Glomerular endothelial cell (primary cell): Measurements from ENCODE around the gene NT5DC2. TPM values are rescaled to one million over a fixed set of nuclear protein-coding genes. Genes with fewer than 3 reads are reported as not detected.

Source experiments
- DNase-seq: peaks from one replicate; pipeline ENCODE4 v3.0.0-alpha.2; 2011; ENCODE audit warnings: low read depth, low spot score; ENCODE audit errors: extremely low read depth
- total RNA-seq: library from RNA; depleted of rRNA; stranded (reverse); fragments of >200 nt; gene quantifications from 2 replicates; pipeline ENCODE4 v1.2.3, GENCODE V29; 2015

The NT5DC2 gene
- total RNA-seq, 1 donor from 2014 or later: 228 TPM

DNA sequence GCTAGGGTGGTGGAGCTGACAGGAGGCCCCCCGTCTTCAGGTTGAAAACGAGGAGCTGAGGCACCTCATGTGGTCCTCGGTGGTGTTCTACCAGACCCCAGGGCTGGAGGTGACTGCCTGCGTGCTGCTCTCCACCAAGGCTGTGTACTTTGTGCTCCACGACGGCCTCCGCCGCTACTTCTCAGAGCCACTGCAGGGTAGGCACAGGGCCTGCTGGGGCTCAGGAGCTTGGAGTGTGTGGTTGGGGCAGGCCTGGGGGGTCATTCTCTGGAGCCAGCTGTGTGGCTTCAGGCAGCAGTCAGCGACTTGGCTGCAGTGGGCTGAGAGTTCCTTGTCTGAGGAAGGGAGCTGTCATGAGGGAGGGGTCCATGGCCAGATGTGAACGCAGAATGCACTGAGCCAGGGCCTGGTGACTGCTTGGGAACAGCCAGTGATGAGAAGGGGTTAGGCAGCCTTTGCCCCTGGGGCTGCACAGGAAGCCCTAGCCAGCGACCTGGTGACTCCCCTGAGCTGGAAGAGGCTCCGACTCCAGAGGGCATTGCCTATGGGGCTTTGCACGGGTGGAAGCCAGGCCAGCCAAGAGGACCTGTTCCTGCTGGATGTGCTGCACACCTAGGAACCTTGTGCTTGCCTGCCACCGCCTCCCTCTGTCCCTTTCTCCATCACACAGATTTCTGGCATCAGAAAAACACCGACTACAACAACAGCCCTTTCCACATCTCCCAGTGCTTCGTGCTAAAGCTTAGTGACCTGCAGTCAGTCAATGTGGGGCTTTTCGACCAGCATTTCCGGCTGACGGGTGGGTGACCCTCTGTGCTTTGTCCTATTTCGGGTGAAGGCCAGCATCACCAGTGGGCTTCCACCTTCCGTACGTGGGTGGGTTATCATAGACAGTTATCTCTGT, 43.4 kb downstream of the NT5DC2 start:
- no peak for DNase-seq

DNA sequence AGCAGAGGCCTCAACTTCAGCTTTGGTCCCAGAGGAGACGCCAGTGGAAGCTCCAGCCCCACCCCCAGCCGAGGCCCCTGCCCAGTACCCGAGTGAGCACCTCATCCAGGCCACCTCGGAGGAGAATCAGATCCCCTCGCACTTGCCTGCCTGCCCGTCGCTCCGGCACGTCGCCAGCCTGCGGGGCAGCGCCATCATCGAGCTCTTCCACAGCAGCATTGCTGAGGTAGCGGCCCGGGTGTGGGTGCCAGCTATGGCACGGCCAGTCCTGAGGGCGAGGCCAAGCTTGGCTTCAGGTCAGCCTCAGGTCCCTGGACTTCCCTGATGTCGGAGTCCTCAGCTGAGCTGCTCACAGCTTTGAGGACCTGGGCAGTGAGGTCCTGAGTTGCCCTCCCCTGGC, 44.2 kb downstream of the NT5DC2 start:
- no peak for DNase-seq

DNA sequence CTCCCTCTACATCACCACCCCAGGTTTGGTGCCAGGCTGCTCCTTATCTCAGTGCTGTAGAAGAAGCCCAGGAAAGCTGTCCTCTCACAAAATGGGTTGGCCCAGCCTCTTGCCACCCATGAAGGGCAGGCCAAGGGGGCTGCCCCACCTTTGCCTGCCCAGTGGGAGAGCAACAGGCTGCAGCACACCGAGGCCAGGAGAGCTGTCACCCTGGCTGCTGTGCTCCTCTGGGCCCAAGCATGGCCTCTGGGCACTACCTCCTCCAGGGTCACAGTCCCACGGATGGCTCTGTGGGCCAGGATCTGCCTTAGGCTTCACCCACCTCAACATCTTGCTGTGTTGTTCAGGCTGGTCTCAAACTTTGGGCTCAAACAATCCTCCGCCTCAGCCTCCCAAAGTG, 44.9 kb downstream of the NT5DC2 start:
- no peak for DNase-seq

DNA sequence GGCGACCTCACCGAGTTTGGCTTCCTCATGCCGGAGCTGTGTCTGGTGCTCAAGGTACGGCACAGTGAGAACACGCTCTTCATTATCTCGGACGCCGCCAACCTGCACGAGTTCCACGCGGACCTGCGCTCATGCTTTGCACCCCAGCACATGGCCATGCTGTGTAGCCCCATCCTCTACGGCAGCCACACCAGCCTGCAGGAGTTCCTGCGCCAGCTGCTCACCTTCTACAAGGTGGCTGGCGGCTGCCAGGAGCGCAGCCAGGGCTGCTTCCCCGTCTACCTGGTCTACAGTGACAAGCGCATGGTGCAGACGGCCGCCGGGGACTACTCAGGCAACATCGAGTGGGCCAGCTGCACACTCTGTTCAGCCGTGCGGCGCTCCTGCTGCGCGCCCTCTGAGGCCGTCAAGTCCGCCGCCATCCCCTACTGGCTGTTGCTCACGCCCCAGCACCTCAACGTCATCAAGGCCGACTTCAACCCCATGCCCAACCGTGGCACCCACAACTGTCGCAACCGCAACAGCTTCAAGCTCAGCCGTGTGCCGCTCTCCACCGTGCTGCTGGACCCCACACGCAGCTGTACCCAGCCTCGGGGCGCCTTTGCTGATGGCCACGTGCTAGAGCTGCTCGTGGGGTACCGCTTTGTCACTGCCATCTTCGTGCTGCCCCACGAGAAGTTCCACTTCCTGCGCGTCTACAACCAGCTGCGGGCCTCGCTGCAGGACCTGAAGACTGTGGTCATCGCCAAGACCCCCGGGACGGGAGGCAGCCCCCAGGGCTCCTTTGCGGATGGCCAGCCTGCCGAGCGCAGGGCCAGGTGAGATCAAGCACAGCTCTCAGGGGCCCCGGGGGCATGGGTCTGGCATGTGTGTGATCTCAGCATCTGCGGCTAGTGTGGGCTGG, 45.6 kb downstream of the NT5DC2 start:
- DNase-seq: no peak

DNA sequence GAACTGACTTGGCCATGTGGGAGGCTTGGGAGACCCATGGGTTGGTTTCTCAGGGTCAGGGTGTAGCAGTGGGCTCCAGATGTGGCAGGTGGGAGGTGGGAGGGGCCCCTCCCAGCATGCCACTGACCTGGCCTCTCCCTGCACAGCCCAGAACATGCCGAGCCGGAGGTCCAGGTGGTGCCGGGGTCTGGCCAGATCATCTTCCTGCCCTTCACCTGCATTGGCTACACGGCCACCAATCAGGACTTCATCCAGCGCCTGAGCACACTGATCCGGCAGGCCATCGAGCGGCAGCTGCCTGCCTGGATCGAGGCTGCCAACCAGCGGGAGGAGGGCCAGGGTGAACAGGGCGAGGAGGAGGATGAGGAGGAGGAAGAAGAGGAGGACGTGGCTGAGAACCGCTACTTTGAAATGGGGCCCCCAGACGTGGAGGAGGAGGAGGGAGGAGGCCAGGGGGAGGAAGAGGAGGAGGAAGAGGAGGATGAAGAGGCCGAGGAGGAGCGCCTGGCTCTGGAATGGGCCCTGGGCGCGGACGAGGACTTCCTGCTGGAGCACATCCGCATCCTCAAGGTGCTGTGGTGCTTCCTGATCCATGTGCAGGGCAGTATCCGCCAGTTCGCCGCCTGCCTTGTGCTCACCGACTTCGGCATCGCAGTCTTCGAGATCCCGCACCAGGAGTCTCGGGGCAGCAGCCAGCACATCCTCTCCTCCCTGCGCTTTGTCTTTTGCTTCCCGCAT, 46.4 kb downstream of the NT5DC2 start:
- no peak for DNase-seq

DNA sequence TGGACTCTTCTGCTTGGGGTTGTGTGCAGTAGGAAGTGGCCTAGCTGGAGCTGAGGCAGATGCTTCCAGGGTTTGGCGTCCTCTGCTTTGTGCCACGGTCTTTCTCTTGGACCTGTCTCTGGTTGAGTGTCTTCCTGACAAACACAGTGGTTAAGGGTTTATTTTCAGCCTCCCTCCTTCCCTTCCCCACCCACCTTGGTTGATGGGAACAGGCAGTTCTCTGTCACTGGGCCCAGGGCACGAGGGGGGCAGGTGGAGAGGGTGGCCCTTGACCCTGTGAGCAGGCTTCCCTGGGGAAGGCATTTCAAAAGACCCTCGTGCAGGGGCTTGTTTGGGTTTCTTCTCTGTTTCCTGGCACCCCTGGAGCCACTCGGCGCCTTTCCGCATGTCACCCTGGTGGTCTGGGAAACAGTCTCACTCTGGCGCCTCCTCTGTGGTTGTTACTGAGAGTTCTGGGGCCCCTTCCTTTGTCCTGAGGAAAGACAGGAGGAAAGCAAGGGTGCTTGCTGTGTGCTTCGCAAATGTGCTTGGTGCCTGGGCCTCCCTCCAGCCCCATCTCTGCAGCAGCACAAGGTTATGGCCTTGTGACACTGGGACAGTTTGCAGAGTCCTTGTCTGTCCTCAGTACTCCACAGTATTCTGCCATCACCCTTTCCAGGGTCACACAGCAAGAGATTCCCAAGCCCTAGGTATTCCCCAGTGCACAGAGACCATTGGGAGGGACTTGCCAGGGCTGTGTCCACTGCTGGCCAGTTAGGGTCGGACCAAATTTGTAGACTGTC, 48.8 kb downstream of the NT5DC2 start:
- DNase-seq: no peak

DNA sequence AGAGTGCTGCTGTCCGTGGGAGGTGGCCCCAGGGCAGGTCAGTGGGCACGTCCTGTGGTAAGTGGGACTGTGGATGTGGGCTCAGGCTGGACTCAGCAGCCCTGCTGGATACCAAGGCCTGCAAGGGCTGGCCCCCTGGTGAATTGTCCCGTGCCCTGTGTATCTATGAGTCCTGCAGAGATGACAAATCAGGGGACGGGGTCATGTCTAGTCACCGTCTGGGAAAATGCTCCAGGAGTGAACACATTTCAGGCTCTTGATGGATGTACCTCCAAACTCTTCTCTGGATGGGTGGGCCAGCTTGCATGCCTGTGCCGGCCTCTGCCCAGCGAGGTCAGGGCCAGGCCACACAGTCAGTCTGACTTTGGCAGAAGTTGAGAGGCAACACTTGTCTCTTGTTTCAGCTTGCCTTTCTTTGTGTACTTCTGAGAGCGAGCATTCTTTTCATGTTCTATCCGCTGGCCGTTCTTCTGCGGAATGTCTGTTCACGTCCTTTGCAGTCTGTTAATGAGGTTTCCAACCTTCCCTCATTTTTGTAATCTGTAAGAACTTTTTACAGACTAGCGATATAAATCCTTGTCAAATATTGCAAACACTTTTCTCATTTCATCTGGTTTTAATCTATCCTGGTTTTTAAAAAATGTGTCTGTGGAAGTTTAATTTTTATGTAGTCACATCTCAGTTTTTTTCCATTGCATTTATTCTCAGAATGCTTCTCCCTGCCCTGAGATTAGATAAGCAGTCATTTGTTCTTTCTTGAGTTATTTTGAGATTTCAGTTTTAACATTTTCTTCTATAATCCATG, 49.9 kb downstream of the NT5DC2 start:
- no peak for DNase-seq

DNA sequence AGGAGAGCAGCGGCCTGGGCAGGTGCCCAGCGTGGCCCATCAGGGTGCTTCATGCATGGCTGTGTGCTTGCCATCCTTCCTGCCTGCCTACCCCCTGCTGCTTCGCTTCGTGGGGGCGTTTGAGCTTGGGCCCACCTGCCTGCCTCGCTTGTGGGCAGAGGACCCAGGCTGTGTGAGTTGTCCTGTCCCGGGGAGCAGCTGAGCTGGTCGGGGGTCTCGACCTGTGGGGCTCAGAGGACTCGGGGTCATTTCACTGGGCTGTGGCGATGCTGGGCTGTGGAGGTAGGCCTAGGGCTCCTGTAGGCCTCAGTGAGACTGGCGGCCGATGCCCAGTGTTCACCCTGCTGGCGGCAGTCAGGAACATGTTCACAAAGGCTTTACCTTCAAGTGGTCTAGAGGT, 50.6 kb downstream of the NT5DC2 start:
- DNase-seq: no peak

DNA sequence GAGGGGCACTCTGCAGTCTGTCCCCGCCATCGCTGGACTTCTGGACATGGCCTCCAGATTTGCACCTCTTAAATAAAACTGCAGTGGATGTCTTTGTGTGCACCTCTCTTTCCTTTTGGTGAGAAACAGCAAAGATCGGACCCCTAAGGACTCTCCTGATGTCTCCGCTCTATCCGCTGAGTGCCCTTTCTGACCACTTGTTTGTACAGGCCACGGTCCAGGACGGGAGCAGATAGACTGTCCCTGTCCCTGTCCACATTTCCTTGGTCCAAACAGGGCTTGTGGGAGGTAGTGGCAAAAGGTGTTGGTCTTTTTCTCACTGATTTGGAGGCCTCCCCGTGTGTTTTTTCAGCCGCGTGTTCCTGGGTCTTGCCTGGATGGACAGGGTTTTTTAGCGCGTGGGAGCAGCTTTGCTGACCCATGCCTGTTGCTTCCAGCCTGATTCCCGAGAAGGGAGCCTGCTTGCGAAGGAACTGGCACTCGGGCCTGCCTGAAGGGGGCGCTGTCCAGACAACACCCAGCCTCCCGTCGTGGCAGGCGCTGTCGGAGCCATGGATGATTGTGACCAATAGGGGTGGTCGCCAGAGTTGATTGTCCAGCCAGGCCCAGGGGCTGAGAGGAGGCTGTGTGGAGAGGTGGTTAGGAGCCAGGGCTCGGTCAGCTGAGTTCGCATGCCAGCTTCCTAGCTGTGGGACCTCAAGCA, 51.7 kb downstream of the NT5DC2 start:
- no peak for DNase-seq

DNA sequence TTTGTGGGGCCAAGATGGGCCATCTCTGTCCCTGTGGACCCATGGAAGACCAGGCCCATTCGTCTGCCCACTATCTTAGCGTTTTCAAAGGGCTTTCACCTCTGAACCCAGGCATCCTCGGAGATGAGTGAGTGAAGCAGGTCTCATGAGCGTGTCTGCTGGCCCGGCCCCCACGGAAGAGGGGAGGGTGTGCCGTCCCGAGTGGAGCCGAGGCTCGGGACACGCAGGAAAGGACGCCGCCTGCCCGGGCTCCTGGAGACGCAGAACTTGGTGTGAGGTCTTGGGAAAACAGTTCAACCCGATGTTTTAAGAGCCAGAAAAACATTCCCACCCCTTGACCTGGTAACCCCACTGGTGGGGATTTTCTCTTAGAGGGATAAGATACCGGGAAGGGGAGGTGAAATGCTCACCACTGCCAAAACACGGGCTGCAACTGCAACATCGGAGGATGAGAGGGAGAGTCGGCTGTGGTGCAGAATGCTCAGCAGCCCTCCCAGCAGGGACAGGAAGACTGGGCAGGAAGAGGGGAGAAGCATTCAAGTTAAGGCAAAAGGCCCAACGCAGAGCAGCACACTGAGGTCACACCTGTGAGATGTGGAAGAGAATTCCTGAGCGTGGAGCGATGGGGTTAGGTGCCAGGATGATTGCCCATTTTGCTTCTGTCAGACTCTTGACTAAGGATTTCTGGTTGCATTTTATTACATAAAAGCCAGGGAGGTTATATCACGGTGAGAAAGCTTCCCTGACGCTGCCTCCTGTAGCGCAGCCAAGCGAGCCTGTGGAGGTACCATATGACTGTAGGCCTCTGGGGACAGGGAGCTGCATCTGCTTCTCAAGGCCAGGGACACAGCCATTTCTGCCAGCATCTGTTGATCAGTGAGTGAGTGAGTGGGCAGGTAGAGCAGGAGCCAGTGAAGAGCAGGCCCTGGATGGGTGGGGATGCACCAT, 52.6 kb downstream of the NT5DC2 start:
- no peak for DNase-seq

DNA sequence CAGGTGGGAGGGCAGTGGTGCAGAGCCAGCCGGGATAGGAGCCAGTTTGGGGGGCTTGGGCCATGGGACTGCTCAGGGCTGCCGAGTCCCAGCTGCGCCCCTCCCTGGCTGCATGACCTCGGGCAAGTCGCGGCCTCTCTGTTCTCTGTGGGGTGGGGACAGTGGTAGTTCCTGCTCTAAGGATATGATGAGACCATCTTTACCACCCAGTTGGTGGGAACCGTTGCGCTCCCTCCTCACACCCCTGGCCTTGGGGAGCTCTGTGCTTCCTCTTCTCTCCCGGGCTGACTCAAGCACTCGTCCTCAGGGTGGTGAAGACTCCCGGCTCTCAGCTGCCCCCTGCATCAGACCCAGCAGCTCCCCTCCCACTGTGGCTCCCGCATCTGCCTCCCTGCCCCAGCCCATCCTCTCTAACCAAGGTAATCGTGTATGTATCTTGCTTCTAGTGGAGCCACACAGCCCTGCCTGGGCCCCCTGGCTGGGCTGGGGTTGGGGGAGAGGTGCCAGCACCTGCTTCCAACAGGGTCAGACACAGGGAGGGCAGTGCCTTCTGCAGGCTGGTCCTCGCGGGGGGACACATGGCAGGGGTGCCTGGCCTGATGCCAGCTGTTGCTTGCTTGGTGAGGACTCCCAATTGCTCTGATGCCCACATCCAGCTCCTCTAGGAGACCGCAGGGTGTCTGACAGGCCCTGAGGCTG, 53.6 kb downstream of the NT5DC2 start:
- DNase-seq: no peak

DNA sequence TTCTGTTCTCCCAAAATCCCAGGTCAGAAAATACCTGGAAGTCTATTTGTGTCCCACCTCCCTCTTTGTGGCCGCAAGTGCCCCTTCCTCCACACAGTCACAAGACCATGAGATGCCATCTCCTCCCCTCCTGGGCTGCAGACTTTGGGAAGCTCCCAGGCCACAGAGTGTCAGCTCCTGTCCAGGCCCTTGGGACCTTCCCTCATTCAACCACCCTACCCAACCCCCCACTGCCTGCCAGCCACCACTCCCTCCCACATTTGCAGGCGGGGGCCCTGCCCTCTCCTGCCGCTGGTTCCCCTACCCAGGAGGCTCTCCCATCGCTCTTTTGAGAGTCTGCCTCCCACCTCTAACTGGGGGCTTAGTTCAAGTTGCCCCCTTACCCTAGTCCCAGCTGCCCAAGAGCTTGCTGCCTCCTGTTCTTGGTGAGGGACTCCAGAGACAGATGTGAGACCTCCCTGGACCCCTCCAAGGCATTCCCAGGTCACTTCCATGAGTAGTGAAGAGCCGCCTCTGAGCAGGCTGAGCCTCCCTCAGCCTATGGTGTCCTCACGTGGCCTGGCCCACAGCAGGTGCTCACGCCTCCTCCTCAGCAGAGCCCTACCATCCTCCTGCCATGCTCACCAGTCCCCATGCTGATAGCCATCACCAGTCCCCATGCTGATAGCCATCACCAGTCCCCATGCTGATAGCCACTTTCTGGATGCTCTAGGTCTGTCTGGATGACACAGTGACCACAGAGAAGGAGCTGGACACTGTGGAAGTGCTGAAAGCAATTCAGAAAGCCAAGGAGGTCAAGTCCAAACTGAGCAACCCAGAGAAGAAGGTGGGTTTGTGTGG, 54.4 kb downstream of the NT5DC2 start:
- DNase-seq: no peak

DNA sequence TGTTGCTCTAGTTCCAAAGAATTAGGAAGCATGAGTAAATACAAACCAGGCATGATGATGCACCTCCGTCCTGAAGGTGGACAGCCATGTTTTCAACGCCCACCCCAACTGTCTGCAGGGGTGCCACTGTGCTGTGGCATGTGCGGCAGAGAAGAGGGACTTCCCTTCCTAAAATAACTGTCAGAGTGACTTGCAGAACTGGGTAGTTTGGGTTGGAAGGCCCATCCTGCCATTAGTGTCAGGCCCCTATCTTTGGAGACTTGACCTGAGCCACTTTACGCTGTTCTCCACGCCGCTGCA, 55.9 kb downstream of the NT5DC2 start:
- DNase-seq: no peak

DNA sequence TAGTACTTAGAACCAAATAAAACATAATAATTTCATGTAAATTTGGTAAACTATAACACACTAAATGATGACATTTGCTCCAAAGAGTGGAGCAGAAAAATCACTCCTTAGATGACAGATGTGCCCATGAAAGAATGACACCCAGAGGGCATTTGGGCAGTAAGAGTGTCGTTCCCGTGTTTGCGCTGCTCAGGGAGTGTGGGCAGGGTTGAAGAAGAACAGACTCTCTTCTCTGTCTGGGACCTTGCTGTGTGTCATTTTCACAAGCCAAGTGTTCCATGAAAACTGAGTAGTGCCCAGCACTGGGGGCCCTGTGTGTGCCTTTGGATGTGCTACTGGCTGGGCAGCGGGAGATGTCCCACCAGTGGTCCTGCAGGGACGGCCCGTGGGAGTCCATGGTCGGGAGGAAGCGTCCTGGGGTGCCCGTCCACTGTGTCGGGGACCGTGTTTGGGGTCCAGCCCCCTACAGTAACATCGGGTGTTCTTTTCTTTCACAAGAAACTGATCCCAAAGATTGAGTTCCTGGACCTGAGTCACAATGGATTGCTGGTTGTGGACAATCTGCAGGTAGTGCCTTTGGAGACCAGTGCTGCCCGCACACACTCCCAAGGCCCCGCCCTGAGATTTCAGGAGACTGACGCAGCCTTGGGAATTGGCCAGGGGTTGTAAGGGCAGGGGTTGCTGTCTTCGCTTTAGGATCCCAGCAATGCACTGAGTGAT, 56.4 kb downstream of the NT5DC2 start:
- DNase-seq: no peak
